ENCODE results near the gene GP2.

DNA sequence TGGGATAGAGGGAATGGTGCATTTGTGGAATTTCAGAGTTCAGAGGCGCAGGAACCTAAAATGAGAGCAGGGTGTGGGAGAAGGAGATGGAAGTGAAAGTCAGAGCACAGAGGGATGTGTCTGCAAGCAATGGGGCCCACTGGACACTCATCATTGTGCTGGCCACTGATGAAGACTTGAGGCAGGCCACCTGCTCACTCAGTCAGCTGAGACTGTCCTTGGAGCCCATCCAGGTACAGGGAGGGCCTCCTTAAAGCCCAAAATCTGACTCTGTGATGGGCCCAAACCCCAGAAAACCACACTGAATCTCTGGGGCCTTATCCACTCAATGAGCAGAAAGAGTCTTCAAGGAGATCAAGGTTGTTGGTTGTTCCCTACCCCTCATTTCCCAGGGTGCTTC is 5.6 kb downstream of the GP2 start:
- TF ChIP-seq POLR2A (IDR thresholded peaks at IDR 0.05), result no peak
- TF ChIP-seq, protein P1, sequence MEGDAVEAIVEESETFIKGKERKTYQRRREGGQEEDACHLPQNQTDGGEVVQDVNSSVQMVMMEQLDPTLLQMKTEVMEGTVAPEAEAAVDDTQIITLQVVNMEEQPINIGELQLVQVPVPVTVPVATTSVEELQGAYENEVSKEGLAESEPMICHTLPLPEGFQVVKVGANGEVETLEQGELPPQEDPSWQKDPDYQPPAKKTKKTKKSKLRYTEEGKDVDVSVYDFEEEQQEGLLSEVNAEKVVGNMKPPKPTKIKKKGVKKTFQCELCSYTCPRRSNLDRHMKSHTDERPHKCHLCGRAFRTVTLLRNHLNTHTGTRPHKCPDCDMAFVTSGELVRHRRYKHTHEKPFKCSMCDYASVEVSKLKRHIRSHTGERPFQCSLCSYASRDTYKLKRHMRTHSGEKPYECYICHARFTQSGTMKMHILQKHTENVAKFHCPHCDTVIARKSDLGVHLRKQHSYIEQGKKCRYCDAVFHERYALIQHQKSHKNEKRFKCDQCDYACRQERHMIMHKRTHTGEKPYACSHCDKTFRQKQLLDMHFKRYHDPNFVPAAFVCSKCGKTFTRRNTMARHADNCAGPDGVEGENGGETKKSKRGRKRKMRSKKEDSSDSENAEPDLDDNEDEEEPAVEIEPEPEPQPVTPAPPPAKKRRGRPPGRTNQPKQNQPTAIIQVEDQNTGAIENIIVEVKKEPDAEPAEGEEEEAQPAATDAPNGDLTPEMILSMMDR (IDR thresholded peaks at IDR 0.05), result no peak

Data from right lobe of liver (tissue), 4 donors.